Adrenal gland (tissue), 12 donors: Measurements from ENCODE around the gene MAP3K15. TPM values are rescaled to one million over a fixed set of nuclear protein-coding genes. Genes with fewer than 3 reads are reported as not detected.

Experiments
- DNase-seq, 7 donors: peaks; one replicate each; pipeline ENCODE4 v3.0.0-alpha.2; 2019 to 2020
- H3K27ac ChIP-seq, 5 donors: fragments of 200-600 bp; sonication (generic) in 4 of 5; 1 replicate in 3 of 5; 2 replicates in 2 of 5; pipeline versions ENCODE4 v1.5.1 to v1.8.0; 2016 to 2020; ENCODE audit warnings: mild to moderate bottlenecking in 1 of 5
- H3K27me3 ChIP-seq: fragments of 200-600 bp; 2 replicates; pipeline ENCODE4 v1.8.0; 2021
- H3K36me3 ChIP-seq, 2 donors: fragments of 200-600 bp; replicated peaks in 1 of 2; 1 replicate in 1 of 2; 2 replicates in 1 of 2; pipeline versions ENCODE4 v1.5.1 to v1.8.0; 2018 to 2022
- H3K4me1 ChIP-seq, 2 donors: fragments of 200-600 bp; replicated peaks in 1 of 2; 1 replicate in 1 of 2; 2 replicates in 1 of 2; pipeline versions ENCODE4 v1.5.1 to v1.8.0; 2018 to 2021
- H3K4me3 ChIP-seq, 4 donors: fragments of 200-600 bp; sonication (generic) in 3 of 4; one replicate each; pipeline ENCODE4 v1.5.1; 2016 to 2018
- H3K9me3 ChIP-seq, 3 donors: fragments of 200-600 bp; sonication (generic) in 1 of 3; replicated peaks in 1 of 3; 1 replicate in 2 of 3; 2 replicates in 1 of 3; pipeline versions ENCODE4 v1.5.1 to v1.8.0; 2016 to 2021
- CTCF ChIP-seq, 6 experiments: fragments of 450-650 bp in 4 of 6; fragments of 200-600 bp in 2 of 6; sonication (generic) in 1 of 6; IDR thresholded peaks; 1 replicate in 5 of 6; 2 replicates in 1 of 6; pipeline versions ENCODE4 v1.5.1 to v1.8.0; 2016 to 2021; ENCODE audit warnings: antibody characterized with exemption in 6 of 6, mild to moderate bottlenecking in 2 of 6, moderate library complexity in 1 of 6
- POLR2A ChIP-seq, 2 donors: fragments of 450-650 bp; IDR thresholded peaks; one replicate each; pipeline ENCODE4 v1.6.1; 2017; ENCODE audit warnings: antibody characterized with exemption in 2 of 2, mild to moderate bottlenecking in 2 of 2, moderate library complexity in 1 of 2
- WGBS, 4 donors: extraction: QIAGEN DNeasy Blood & Tissue Kit in 2 of 4; methylation state at CpG; one replicate each; pipeline versions ENCODE4 v1.1.5 to v1.1.7; 2013 to 2017; 5-methylcytosine and 5-hydroxymethylcytosine counted together
- intact Hi-C, 2 donors: fragments of 100-400 bp; cut with DNase I; formaldehyde crosslinking; loops; one replicate each; pipeline versions ENCODE4 v1.14.1 to v1.15.0; 2022 to 2023
- polyA plus RNA-seq, 3 donors: library from polyadenylated mRNA; stranded (reverse); fragments of 200-250 nt in 2 of 3; fragments of 350-450 nt in 1 of 3; fragmentation: Illumina TruSeq in 1 of 3; extraction: RNeasy Lipid Tissue Mini Kit (QIAGEN cat#74804) in 1 of 3; gene quantifications; one replicate each; pipeline ENCODE4 v1.2.3, GENCODE V29; 2013 to 2014
- small RNA-seq, 2 donors: library from RNA; depleted of rRNA; stranded (forward); fragments of <200 nt; gene quantifications; one replicate each; pipeline ENCODE3, GENCODE V24; 2016
- total RNA-seq, 9 donors: library from RNA; depleted of rRNA in 4 of 9; stranded (reverse); fragments of >200 nt in 4 of 9; fragments of 120-200 nt in 1 of 9; fragmentation: NEBNext Ultra II Directional in 1 of 9; extraction: Animal tissue kit (Norgen Biotek cat#: 25700) in 1 of 9; gene quantifications; one replicate each; pipeline versions ENCODE4 v1.1.0 to v1.2.4, GENCODE V29; 2013 to 2023
- donor health status: healthy with polysubstance abuse.
- donor health status: Bipolar disorder and iron deficiency.
- donor health status: DM: yes; HTN: yes; CAD: no.
- donor health status: DM: no; HTN: no; CAD: no.
- donor health status: DM: no; HTN: no; CAD: no.
- donor health status: DM: yes; HTN: yes; CAD: no.

MAP3K15 gene
- total and polyA plus RNA-seq, 12 donors: 28.9 to 92.3 (median 67.9) TPM

- H3K4me1 ChIP-seq: no peaks in the 10 kb centered on the region
- 82 to 100% (median 91%) methylated on average over 2 of the region's 2 CpGs for WGBS, 4 donors
- no peak for DNase-seq
These were observed 188.7 kb downstream of the MAP3K15 start for GRCh38 chrX:19326567-19326966.

More at GRCh38 chrX:19326567-19326966, 188.7 kb downstream of the MAP3K15 start:
- peaks cover 3% of the 10 kb centered on the region for H3K27me3 ChIP-seq
- no peaks in the 10 kb centered on the region for H3K36me3 ChIP-seq
- H3K27ac ChIP-seq: no peak overlapping the region
- H3K4me3 ChIP-seq: no peak overlapping the region
- TF ChIP-seq CTCF (IDR thresholded peaks at IDR 0.05) (no peak), POLR2A (IDR thresholded peaks at IDR 0.05) (no peak)
- intact Hi-C loops: no loop called here
- no peaks in the 10 kb centered on the region for H3K9me3 ChIP-seq

Small RNAs within 50 kb of the gene (small RNA-seq; reads per million reads assigned to genes)
- 0 reads per million in 2 donors for gene RF00019

Other genes starting within 250 kb of the MAP3K15 start
- gene PDHA1, start 171.6 kb downstream of the MAP3K15 start, total RNA-seq: 100 to 1,000 TPM in 5 of 9 donors, 10 to 100 TPM in 4; 50.7 to 172 (median 127) TPM
- gene PDHA1, start 171.6 kb downstream of the MAP3K15 start, polyA plus RNA-seq: 100 to 1,000 TPM; 215 to 329 (median 253) TPM